ENCODE measurements around the gene TMEM91. TPM values are rescaled to one million over a fixed set of nuclear protein-coding genes. Genes with fewer than 3 reads are reported as not detected.

The TMEM91 gene
- total and polyA plus RNA-seq, 2 of the 13 experiments (the other 11 are each of a cell fraction or from before 2014, with no cell fraction given) = 6.3 to 10.3 TPM

DNA sequence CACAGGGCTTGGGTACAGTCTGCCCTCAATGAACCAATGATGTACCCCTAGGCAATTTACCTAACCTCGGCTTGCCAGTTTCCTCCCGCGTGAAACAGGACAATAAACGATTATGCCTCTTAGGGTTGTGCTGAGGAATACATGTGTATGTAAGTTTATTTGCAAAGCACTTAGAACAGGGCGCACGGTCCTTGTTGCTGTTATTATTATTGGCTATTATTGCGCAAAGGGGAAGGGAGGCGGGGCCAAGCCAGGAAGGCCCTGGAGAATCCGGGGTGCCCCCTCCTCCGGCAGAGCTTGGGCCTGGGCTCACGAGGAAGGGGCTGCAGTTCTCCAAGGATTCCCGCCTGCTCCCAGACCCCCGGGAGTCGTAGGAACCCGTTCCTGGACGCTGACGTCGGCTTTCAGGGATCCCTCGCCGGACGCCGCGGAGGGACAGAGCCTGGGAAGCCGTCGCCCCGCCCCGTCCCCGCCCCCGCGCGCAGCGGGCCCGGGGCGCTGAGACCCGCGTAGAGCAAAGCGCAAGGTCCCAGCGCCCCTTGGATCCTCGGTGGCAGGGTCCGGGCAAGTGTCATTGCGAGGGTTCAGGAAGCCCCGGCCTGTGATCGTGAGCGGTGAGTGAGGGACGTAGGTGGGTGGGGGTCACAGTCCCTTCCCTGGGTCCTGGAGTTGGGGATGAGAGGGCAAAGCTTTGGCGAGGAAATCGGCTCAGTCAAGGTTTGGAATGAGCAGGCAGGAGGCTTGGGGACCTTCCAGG, at the start of gene TMEM91 (continued):
- TF ChIP-seq, protein P1, sequence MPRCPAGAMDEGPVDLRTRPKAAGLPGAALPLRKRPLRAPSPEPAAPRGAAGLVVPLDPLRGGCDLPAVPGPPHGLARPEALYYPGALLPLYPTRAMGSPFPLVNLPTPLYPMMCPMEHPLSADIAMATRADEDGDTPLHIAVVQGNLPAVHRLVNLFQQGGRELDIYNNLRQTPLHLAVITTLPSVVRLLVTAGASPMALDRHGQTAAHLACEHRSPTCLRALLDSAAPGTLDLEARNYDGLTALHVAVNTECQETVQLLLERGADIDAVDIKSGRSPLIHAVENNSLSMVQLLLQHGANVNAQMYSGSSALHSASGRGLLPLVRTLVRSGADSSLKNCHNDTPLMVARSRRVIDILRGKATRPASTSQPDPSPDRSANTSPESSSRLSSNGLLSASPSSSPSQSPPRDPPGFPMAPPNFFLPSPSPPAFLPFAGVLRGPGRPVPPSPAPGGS (CRISPR knock-in tag; IDR thresholded peaks at IDR 0.05) = peak; percentile 44; the same call in 1 of the 2 replicates
- no peak for TF ChIP-seq CAMTA2 (CRISPR knock-in tag; IDR thresholded peaks at IDR 0.05; ENCODE audit: borderline replicate concordance)
- TF ChIP-seq BORCS8-MEF2B (CRISPR knock-in tag; IDR thresholded peaks at IDR 0.05) = peak; percentile 29; the same call in 1 of the 2 replicates
- TF ChIP-seq, protein P2, sequence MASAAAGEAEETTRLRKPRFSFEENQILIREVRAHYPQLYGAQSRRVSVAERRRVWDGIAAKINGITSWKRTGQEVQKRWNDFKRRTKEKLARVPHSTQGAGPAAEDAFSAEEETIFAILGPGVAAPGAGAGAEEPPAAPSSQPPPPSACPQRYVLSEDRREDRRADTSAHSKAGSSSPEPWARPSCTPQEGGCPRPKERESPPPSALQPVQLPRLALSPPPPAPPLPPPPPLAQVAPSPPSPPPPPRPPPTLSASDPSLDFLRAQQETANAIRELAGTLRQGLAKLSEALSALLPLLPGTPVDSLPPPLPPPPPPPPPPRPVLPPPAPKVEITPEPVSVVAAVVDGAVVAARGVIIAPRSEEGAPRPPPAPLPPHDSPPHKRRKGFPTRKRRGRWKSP (CRISPR knock-in tag; IDR thresholded peaks at IDR 0.05) = peak; percentile 74; the same call in 1 of the 2 replicates
- peak; percentile 24 for TF ChIP-seq ZNF883 (CRISPR knock-in tag; IDR thresholded peaks at IDR 0.05; ENCODE audit: not compliant biosample characterization)
- no peak for TF ChIP-seq SOX6 (IDR thresholded peaks at IDR 0.05)
- peak; percentile 26 for TF ChIP-seq SOX6 (CRISPR knock-in tag; IDR thresholded peaks at IDR 0.05)
- TF ChIP-seq ZNF772 (CRISPR knock-in tag; IDR thresholded peaks at IDR 0.05) = 0 out of 2 replicates have a peak, but pooled peaks have one; percentile 42
- TF ChIP-seq SP5 (CRISPR knock-in tag; IDR thresholded peaks at IDR 0.05; ENCODE audit: borderline replicate concordance, low read depth) = peak; percentile 61
- peak; percentile 64; the same call in 1 of the 2 replicates for TF ChIP-seq POLR2G (IDR thresholded peaks at IDR 0.05; ENCODE audit: low read depth, low read length)
- TF ChIP-seq HDAC1 (CRISPR knock-in tag; IDR thresholded peaks at IDR 0.05) = peak; percentile 75
- TF ChIP-seq, protein P3, sequence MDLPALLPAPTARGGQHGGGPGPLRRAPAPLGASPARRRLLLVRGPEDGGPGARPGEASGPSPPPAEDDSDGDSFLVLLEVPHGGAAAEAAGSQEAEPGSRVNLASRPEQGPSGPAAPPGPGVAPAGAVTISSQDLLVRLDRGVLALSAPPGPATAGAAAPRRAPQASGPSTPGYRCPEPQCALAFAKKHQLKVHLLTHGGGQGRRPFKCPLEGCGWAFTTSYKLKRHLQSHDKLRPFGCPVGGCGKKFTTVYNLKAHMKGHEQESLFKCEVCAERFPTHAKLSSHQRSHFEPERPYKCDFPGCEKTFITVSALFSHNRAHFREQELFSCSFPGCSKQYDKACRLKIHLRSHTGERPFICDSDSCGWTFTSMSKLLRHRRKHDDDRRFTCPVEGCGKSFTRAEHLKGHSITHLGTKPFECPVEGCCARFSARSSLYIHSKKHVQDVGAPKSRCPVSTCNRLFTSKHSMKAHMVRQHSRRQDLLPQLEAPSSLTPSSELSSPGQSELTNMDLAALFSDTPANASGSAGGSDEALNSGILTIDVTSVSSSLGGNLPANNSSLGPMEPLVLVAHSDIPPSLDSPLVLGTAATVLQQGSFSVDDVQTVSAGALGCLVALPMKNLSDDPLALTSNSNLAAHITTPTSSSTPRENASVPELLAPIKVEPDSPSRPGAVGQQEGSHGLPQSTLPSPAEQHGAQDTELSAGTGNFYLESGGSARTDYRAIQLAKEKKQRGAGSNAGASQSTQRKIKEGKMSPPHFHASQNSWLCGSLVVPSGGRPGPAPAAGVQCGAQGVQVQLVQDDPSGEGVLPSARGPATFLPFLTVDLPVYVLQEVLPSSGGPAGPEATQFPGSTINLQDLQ (CRISPR knock-in tag; IDR thresholded peaks at IDR 0.05) = no peak
- peak; percentile 97 for TF ChIP-seq AGO2 (optimal IDR thresholded peaks at IDR 0.05; ENCODE audit: low read depth, low read length)
- no peak for TF ChIP-seq MAZ (IDR thresholded peaks at IDR 0.05; ENCODE audit: borderline replicate concordance, low read depth, low read length)
- peak; percentile 61 for TF ChIP-seq MAZ (CRISPR knock-in tag; IDR thresholded peaks at IDR 0.05; ENCODE audit: low read depth)
- peak; percentile 64 for TF ChIP-seq PTBP1 (IDR thresholded peaks at IDR 0.05; ENCODE audit: low read depth, low read length, poor library complexity, severe bottlenecking)
- peak; percentile 56 for TF ChIP-seq ZFY (CRISPR knock-in tag; IDR thresholded peaks at IDR 0.05)
- TF ChIP-seq RARA (CRISPR knock-in tag; IDR thresholded peaks at IDR 0.05) = no peak
- TF ChIP-seq POLR2AphosphoS5 (IDR thresholded peaks at IDR 0.05; ENCODE audit: low read depth, low read length) = no peak
- TF ChIP-seq, protein P4, sequence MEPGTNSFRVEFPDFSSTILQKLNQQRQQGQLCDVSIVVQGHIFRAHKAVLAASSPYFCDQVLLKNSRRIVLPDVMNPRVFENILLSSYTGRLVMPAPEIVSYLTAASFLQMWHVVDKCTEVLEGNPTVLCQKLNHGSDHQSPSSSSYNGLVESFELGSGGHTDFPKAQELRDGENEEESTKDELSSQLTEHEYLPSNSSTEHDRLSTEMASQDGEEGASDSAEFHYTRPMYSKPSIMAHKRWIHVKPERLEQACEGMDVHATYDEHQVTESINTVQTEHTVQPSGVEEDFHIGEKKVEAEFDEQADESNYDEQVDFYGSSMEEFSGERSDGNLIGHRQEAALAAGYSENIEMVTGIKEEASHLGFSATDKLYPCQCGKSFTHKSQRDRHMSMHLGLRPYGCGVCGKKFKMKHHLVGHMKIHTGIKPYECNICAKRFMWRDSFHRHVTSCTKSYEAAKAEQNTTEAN (CRISPR knock-in tag; conservative IDR thresholded peaks at IDR 0.05) = 0 out of 2 replicates have a peak, but pooled peaks have one; percentile 44
- 0 out of 2 replicates have a peak, but pooled peaks have one; percentile 25 for TF ChIP-seq ATF7-NPFF (CRISPR knock-in tag; IDR thresholded peaks at IDR 0.05; ENCODE audit: low read depth)
- 0 out of 2 replicates have a peak, but pooled peaks have one; percentile 33 for TF ChIP-seq GATAD2A (CRISPR knock-in tag; IDR thresholded peaks at IDR 0.05)
- TF ChIP-seq ATRX (CRISPR knock-in tag; IDR thresholded peaks at IDR 0.05; ENCODE audit: borderline replicate concordance) = no peak
- peak; percentile 23; the same call in 1 of the 2 replicates for TF ChIP-seq JUND (CRISPR knock-in tag; IDR thresholded peaks at IDR 0.05)

Measured in HepG2 (cell line).